ENCODE results near the gene PHPT1.
"Not testable (repeated sequence)": the region's sequence is repeated elsewhere in the genome, so short reads cannot be mapped to it uniquely, and the experiment has no call there.

The PHPT1 gene

DNA sequence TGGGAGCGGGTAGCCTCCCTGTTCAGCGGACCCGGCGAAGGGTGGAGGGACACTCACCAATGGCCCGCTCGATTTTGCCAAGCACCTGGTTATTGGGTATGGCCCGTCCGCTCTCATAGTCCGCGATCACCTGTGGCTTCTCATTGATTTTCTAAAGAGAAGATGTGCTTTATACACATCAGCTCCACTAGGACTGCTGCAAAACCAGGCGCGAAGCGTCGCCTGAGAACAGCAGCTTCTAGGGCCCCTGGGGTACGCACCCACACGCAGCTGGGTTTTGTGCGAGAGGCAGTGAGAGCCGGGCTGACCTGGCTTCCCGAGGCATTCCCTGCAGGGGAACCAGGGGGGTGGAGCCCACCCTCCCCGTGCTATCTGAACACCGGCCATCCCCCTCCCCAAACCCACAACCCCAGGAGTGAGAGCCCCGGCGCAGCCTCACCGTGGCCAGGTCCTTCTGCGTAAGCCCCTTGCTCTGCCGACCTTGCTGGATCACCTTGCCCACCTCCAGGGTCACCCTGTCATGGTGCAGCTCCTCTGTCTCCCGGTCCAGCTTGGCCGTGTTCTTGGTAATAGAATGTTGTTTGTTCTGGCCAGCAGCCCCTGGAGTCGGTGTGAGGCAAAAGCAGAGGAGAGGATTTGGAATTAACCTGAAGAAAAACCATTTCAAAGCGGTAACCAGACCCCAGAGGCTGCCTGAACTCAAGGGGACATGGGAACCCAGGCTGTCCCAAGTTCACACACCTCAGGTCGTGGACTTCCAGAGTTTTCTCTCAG lies 13.8 kb downstream of the PHPT1 start:
- DNase-seq (ENCODE audit: low spot score in 2 of 2) = no peak
- H3K9me3 ChIP-seq = peaks cover 5% of the 10 kb centered on the region
- no peak overlapping the region for H3K4me3 ChIP-seq
- in situ Hi-C loops (cut with MboI; ENCODE audit: low sequenced_read_pairs) = no loop called here
- H3K27me3 ChIP-seq (ENCODE audit: low read depth) = no peaks in the 10 kb centered on the region
- H3K36me3 ChIP-seq (replicated peaks) = peaks cover 45% of the 10 kb centered on the region
- H3K4me1 ChIP-seq = peaks cover 6% of the 10 kb centered on the region

DNA sequence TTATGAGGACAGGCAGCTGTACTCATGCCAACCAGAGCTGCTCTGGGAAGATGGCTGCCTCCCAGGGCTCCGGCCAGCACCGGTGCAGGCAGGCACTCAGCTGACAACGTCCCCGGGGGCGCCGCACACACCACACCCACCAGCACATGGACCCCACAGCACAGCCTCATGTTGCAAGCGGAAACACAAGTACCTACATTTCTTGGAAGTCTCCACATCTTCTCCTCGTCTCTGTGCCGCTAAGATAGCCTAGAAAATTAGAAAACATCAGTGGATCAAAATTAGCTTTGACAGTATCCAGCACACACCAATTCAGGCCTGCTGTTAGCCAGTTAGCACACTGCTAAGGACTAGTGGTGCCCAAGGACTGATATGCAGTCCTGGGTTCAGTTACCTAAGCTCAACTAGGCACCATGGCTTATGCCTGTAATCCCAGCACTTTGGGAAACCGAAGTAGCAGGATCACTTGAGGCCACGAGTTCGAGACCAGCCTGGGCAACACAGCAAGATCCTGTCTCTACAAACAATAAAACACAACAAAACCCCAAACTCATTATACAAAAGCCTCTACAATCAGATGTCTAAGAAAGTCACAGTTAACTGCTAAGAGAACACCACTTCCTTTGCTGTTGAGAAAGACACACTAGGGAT lies 14.5 kb downstream of the PHPT1 start:
- Histone ChIP-seq H3K9me3 (peaks cover 5% of the 10 kb centered on the region), H3K4me3 (no peak overlapping the region), H3K27me3 (ENCODE audit: low read depth) (no peaks in the 10 kb centered on the region), H3K4me1 (peaks cover 6% of the 10 kb centered on the region), H3K36me3 (replicated peaks) (peaks cover 45% of the 10 kb centered on the region)
- in situ Hi-C loops (cut with MboI; ENCODE audit: low sequenced_read_pairs) = no loop called here
- no peak for DNase-seq (ENCODE audit: low spot score in 2 of 2)

DNA sequence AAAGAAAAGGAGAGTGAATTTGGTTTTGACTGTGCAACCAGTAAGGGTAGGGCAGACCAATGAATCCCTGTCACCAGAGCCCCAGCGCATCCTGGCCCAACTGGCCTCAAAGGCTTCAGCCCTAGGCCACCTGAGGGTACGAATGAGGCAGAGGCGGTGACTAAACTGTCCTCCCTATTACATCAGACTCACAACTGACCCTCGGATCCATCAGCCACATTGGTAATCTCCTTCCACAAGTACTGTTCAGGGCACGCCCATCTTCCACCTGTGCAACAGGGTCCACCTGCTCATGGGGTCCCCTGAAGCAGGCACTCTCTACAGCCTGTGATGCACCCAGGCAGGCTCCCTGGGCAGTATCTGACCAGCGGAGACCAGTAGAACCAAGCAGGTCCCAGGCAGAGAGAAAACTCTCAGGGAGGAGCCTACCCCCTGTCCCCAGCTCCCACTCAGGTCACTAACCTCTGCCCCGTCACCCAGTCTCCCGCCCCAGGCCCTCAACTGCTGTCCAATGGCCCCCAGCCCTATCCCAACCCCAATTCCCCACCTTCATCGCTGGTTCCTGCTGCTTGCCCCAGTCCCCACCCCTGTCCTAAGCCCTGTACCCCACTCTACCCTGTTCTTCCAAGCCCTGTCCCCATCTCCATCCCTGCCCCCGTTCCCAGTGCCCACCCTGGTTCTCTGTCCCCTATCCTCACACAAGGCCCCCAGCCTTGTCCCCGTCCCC lies 16.0 kb downstream of the PHPT1 start:
- no peak for DNase-seq (ENCODE audit: low spot score in 2 of 2)
- in situ Hi-C loops (cut with MboI; ENCODE audit: low sequenced_read_pairs) = no loop called here
- H3K36me3 ChIP-seq (replicated peaks) = peaks cover 45% of the 10 kb centered on the region

DNA sequence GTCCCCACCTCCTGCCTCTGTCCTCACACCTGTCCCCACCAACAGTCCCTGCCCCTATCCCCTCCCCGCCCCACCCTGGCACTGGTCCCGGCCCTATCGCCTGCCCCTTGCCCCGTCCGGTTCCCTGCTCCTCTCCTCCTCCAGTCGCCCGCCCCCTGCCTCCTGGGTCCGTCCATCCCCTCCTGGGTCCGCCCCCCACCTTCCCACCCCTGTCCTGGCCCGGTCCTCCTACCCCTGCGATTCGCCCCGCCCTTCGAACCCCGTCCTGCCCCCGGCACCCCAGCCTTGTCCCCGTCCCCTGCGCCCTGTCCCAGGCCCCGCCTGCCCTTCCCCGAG lies 16.5 kb downstream of the PHPT1 start:
- in situ Hi-C loops (cut with MboI; ENCODE audit: low sequenced_read_pairs) = no loop called here
- peaks cover 6% of the 10 kb centered on the region for H3K4me1 ChIP-seq
- DNase-seq (ENCODE audit: low spot score in 2 of 2) = peak in 1 of 2 experiments; percentile 46
- H3K4me3 ChIP-seq = peak overlapping the region; percentile 71
- peaks cover 42% of the 10 kb centered on the region for H3K36me3 ChIP-seq (replicated peaks)
- peaks cover 7% of the 10 kb centered on the region for H3K9me3 ChIP-seq
- H3K27me3 ChIP-seq (ENCODE audit: low read depth) = no peaks in the 10 kb centered on the region

More for the DNA sequence above, 16.0 kb downstream of the PHPT1 start:
- Histone ChIP-seq H3K4me3 (peak overlapping the region; percentile 71), H3K4me1 (peaks cover 6% of the 10 kb centered on the region), H3K27me3 (ENCODE audit: low read depth) (no peaks in the 10 kb centered on the region), H3K9me3 (peaks cover 7% of the 10 kb centered on the region)

DNA sequence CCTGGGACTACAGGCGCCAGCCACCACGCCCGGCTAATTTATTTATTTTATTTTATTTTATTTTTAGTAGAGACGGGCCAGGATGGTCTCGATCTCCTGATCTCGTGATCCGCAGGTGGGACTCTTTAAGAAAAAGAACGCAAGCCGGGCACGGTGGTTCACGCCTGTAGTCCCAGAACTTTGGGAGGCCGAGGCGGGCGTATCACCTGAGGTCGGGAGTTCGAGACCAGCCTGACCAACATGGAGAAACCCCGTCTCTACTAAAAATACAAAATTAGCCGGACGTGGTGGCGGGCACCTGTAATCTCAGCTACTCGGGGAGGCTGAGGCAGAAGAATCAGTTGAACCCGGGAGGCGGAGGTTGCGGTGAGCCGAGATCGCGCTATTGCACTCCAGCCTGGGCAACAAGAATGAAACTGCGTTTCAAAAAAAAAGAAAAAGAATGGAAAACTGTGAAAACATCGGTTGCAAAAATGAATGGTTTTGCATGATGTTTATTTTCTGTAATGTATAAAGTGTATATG lies 17.8 kb downstream of the PHPT1 start:
- H3K4me3 ChIP-seq = peak overlapping the region; percentile 25
- H3K27me3 ChIP-seq (ENCODE audit: low read depth); DNase-seq (ENCODE audit: low spot score in 2 of 2); H3K4me1 ChIP-seq; in situ Hi-C loops (cut with MboI; ENCODE audit: low sequenced_read_pairs): not testable (repeated sequence)
- peaks cover 11% of the 10 kb centered on the region for H3K9me3 ChIP-seq
- H3K36me3 ChIP-seq (replicated peaks) = peaks cover 30% of the 10 kb centered on the region

DNA sequence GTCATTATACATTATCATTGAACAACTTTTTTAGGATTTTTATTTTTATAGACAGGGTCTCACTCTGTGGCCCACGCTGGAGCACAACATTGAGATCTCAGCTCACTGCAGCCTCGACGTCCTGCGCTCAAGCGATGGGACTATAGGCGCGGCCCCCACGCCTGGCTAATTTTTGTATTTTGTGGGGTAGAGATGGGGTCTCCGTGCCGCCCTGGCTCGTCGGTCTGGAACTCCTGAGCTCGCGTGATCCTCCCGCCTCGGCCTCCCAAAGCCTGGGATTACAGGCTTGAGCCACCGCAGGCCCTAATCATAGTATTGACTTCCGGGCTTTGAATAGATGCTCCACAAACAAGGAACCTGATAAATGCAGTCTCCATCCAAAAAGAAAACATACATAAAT lies 18.3 kb downstream of the PHPT1 start:
- no peak overlapping the region for H3K4me3 ChIP-seq
- in situ Hi-C loops (cut with MboI; ENCODE audit: low sequenced_read_pairs) = no loop called here

DNA sequence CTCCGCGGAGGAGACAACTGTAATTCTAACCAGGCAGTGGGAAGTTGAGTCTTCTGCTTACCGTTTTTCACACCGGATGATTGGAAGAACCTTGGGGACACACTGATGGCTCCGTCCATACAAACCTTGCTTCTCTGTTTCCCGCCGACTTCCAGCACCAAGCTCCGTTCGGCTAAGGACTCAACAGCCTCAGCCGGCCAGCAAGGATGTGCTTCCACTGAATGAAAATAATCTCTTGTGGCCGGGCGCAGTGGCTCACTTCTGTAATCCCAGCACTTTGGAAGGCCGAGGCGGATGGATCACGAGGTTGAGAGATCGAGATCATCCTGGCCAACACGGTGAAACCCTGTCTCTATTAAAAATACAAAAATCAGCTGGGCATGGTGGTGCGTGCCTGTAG lies 18.7 kb downstream of the PHPT1 start:
- Histone ChIP-seq H3K27me3 (ENCODE audit: low read depth) (no peaks in the 10 kb centered on the region), H3K36me3 (replicated peaks) (peaks cover 20% of the 10 kb centered on the region), H3K4me3 (no peak overlapping the region), H3K4me1 (peaks cover 6% of the 10 kb centered on the region), H3K9me3 (peaks cover 16% of the 10 kb centered on the region)
- DNase-seq (ENCODE audit: low spot score in 2 of 2) = no peak
- in situ Hi-C loops (cut with MboI; ENCODE audit: low sequenced_read_pairs) = no loop called here

More for the DNA sequence above, 18.3 kb downstream of the PHPT1 start:
- H3K27me3 ChIP-seq (ENCODE audit: low read depth) = no peaks in the 10 kb centered on the region
- peaks cover 24% of the 10 kb centered on the region for H3K36me3 ChIP-seq (replicated peaks)
- H3K4me1 ChIP-seq = peaks cover 6% of the 10 kb centered on the region
- H3K9me3 ChIP-seq = peaks cover 13% of the 10 kb centered on the region
- DNase-seq (ENCODE audit: low spot score in 2 of 2) = no peak

DNA sequence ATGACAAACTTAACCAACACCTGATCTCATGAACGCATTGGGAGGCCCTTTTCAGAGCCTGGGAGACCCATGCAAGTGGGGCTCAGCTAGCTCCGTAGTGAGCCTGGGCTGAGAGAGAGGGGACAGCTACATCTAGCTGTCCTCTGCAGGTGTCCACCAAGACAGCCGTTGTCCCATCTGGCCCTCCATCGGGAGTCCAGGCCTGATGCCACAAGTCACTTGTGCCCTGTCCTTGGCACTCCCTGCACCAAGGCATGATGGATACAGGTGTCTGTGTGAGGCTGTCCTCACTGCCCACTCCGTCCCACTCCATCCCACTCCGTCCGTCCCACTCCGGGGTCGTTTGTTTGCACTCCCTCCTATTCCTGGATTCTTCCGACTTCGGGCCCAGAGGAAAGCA lies 19.4 kb downstream of the PHPT1 start:
- in situ Hi-C loops (cut with MboI; ENCODE audit: low sequenced_read_pairs) = no loop called here
- no peak for DNase-seq (ENCODE audit: low spot score in 2 of 2)
- no peaks in the 10 kb centered on the region for H3K27me3 ChIP-seq (ENCODE audit: low read depth)
- peaks cover 6% of the 10 kb centered on the region for H3K4me1 ChIP-seq
- peaks cover 23% of the 10 kb centered on the region for H3K9me3 ChIP-seq
- peaks cover 13% of the 10 kb centered on the region for H3K36me3 ChIP-seq (replicated peaks)
- H3K4me3 ChIP-seq = no peak overlapping the region

DNA sequence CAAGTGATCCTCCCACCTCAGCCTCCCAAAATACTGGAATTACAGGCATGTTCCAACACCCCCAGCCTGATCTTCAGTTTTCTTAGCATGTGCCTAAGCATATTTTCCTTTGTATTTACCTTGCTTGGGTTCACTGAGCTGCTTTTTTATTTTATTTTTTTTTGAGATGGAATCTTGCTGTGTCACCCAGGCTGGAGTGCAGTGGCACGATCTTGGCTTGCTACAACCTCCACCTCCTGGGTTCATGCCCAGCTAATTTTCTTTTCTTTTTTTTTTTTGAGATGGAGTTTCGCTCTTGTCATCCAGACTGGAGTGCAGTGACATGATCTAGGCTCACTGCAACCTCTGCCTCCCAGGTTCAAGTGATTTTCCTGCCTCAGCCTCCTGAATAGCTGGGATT lies 20.4 kb downstream of the PHPT1 start:
- in situ Hi-C loops (cut with MboI; ENCODE audit: low sequenced_read_pairs); H3K4me3 ChIP-seq; H3K36me3 ChIP-seq (replicated peaks); H3K27me3 ChIP-seq (ENCODE audit: low read depth); DNase-seq (ENCODE audit: low spot score in 2 of 2); H3K4me1 ChIP-seq: not testable (repeated sequence)
- H3K9me3 ChIP-seq = peaks cover 27% of the 10 kb centered on the region

DNA sequence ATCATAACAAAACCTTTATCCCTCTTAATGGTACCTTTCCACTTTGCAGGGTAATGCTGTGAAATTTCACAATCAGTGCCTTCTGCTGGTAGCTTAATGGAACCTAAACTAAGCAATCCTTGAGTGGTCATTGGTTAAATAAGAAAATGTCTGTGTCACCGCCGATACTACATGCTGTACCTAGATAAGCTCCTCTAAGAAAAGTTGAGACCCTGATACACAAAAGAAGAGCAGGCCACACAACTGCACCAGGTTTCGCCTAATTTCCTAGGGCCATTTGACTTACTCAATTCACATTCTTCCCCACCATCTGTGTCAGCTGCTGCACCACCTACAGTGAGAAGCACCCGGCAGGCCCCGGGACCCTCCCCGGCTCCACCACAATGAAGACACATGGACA lies 25.9 kb downstream of the PHPT1 start:
- DNase-seq (ENCODE audit: low spot score in 2 of 2) = no peak
- Histone ChIP-seq H3K9me3 (peaks cover 19% of the 10 kb centered on the region), H3K4me1 (no peaks in the 10 kb centered on the region), H3K27me3 (ENCODE audit: low read depth) (no peaks in the 10 kb centered on the region), H3K4me3 (no peak overlapping the region), H3K36me3 (replicated peaks) (no peaks in the 10 kb centered on the region)
- in situ Hi-C loops (cut with MboI; ENCODE audit: low sequenced_read_pairs) = no loop called here

DNA sequence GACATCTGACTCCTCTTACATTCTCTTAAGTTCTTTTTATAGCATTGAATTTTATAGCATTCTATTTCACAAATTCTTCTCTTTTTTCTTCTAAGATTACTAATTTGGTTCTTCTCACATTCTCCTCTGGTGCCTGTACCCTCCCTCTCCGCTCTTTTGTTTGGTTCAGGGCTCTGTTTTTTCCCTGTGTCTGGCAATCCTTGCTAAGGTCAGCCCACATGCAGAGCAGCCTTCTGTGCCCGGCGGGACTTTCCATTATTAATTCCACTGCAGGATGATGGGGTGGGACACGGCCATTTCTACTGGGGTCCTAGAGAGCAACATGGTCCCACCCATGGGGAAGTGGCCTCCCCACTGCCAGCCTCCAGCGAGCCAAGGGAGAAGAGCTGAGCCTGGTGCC lies 27.3 kb downstream of the PHPT1 start:
- H3K36me3 ChIP-seq (replicated peaks) = no peaks in the 10 kb centered on the region
- DNase-seq (ENCODE audit: low spot score in 2 of 2) = no peak
- in situ Hi-C loops (cut with MboI; ENCODE audit: low sequenced_read_pairs) = no loop called here

DNA sequence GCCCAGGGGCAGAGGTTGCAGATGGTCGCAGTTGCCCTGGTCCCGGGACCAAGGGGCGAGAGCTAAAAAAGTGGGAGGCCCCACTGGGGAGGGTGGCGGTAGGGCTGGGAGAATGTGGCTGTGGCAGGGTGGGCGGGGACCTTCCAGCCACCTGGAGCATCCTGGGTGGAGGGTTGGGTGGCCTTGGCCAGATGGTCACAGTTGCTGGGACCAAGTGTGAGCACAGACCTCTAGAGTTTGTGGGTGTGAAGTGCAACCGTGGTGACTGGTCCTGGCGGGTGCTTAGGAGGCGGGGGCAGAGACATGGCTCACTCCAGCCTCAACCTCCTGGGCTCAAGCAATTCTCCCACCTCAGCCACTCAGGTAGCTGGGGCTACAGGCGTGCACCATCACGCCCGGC lies 31.4 kb downstream of the PHPT1 start:
- no peak for DNase-seq (ENCODE audit: low spot score in 2 of 2)
- no peak overlapping the region for H3K4me3 ChIP-seq
- H3K36me3 ChIP-seq (replicated peaks) = no peaks in the 10 kb centered on the region; the same call in 1 of the 2 replicates
- no peaks in the 10 kb centered on the region for H3K9me3 ChIP-seq
- no peaks in the 10 kb centered on the region for H3K27me3 ChIP-seq (ENCODE audit: low read depth)
- H3K4me1 ChIP-seq = no peaks in the 10 kb centered on the region
- in situ Hi-C loops (cut with MboI; ENCODE audit: low sequenced_read_pairs) = no loop called here

More for the DNA sequence above, 27.3 kb downstream of the PHPT1 start:
- H3K27me3 ChIP-seq (ENCODE audit: low read depth) = no peaks in the 10 kb centered on the region
- no peak overlapping the region for H3K4me3 ChIP-seq
- H3K9me3 ChIP-seq = peaks cover 16% of the 10 kb centered on the region
- no peaks in the 10 kb centered on the region for H3K4me1 ChIP-seq

DNA sequence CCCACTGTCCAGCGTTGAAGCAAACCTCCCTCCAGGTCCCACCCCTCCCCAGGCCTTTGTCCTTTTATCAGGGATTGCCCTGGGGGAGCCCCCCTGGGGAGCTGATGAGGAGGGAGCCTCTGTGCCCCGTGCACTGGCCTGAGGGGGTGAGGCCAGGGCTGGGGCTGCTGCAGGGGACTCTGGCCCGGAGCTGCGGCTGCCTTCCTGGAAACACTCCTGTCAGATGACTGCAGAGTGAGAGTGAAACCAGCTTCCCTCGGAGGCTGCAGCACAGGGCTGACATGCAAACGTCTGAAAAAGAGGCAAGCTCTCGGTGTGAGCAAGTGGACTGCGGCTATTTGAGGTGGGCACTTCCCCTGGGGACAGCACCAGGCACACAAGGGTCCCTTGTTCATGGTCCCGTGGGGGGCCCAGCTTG lies 32.5 kb downstream of the PHPT1 start:
- no peak for DNase-seq (ENCODE audit: low spot score in 2 of 2)
- Histone ChIP-seq H3K4me1 (no peaks in the 10 kb centered on the region), H3K27me3 (ENCODE audit: low read depth) (no peaks in the 10 kb centered on the region), H3K36me3 (replicated peaks) (no peaks in the 10 kb centered on the region; the same call in none of the 2 replicates), H3K4me3 (no peak overlapping the region), H3K9me3 (no peaks in the 10 kb centered on the region)
- in situ Hi-C loops (cut with MboI; ENCODE audit: low sequenced_read_pairs) = no loop called here

Measured in HAP-1 (cell line).